Measurements from ENCODE around the gene MOV10L1.

DNA sequence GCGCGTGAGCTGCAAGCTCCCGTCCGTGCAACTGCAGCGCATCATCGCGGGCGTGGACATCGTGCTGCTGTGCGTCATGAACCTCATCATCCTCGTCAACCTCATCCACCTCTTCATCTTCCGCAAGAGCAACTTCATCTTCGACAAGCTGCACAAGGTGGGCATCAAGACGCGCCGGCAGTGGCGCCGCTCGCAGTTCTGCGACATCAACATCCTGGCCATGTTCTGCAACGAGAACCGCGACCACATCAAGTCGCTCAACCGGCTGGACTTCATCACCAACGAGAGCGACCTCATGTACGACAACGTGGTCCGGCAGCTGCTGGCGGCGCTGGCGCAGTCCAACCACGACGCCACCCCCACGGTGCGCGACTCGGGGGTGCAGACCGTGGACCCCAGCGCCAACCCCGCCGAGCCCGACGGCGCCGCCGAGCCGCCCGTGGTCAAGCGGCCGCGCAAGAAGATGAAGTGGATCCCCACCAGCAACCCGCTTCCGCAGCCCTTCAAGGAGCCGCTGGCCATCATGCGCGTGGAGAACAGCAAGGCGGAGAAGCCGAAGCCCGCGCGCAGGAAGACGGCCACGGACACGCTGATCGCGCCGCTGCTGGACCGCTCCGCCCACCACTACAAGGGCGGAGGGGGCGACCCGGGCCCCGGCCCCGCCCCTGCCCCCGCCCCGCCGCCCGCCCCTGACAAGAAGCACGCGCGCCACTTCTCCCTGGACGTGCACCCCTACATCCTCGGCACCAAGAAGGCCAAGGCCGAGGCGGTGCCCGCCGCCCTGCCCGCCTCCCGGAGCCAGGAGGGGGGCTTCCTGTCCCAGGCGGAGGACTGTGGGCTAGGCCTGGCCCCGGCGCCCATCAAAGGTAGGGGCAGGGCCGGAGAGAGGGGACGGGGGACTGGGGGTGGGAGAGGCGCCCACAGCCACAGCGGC, 88.0 kb downstream of the MOV10L1 start:
- TF ChIP-seq, protein P1, sequence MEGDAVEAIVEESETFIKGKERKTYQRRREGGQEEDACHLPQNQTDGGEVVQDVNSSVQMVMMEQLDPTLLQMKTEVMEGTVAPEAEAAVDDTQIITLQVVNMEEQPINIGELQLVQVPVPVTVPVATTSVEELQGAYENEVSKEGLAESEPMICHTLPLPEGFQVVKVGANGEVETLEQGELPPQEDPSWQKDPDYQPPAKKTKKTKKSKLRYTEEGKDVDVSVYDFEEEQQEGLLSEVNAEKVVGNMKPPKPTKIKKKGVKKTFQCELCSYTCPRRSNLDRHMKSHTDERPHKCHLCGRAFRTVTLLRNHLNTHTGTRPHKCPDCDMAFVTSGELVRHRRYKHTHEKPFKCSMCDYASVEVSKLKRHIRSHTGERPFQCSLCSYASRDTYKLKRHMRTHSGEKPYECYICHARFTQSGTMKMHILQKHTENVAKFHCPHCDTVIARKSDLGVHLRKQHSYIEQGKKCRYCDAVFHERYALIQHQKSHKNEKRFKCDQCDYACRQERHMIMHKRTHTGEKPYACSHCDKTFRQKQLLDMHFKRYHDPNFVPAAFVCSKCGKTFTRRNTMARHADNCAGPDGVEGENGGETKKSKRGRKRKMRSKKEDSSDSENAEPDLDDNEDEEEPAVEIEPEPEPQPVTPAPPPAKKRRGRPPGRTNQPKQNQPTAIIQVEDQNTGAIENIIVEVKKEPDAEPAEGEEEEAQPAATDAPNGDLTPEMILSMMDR (IDR thresholded peaks at IDR 0.05): no peak
- TF ChIP-seq POLR2A (IDR thresholded peaks at IDR 0.05): no peak
